Erythroblast (primary cell): Measurements from ENCODE around the gene PLEKHG2.

Experiments used
- GATA1 ChIP-seq: IDR thresholded peaks from 2 replicates; pipeline ENCODE4 v1.6.1; 2011; ENCODE audit warnings: low read depth, mild to moderate bottlenecking, control low read depth, low read length, moderate library complexity
- POLR2A ChIP-seq: IDR thresholded peaks from 2 replicates; pipeline ENCODE4 v1.6.1; 2011; ENCODE audit warnings: mild to moderate bottlenecking, low read length

GRCh38 chr19:39473443-39473960 lies 61.0 kb downstream of the PLEKHG2 start:
- TF ChIP-seq POLR2A, result no peak
- TF ChIP-seq GATA1, result no peak
